Measurements from ENCODE around the gene SERPINB4.

GRCh38 chr18:63596964-63597363 is 47.1 kb downstream of the SERPINB4 start:
- no peak for TF ChIP-seq POLR2A (IDR thresholded peaks at IDR 0.05)
- TF ChIP-seq, protein P1, sequence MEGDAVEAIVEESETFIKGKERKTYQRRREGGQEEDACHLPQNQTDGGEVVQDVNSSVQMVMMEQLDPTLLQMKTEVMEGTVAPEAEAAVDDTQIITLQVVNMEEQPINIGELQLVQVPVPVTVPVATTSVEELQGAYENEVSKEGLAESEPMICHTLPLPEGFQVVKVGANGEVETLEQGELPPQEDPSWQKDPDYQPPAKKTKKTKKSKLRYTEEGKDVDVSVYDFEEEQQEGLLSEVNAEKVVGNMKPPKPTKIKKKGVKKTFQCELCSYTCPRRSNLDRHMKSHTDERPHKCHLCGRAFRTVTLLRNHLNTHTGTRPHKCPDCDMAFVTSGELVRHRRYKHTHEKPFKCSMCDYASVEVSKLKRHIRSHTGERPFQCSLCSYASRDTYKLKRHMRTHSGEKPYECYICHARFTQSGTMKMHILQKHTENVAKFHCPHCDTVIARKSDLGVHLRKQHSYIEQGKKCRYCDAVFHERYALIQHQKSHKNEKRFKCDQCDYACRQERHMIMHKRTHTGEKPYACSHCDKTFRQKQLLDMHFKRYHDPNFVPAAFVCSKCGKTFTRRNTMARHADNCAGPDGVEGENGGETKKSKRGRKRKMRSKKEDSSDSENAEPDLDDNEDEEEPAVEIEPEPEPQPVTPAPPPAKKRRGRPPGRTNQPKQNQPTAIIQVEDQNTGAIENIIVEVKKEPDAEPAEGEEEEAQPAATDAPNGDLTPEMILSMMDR (IDR thresholded peaks at IDR 0.05) = no peak
- no peak for TF ChIP-seq EP300 (IDR thresholded peaks at IDR 0.05)
- TF ChIP-seq POLR2AphosphoS5 (IDR thresholded peaks at IDR 0.05) = no peak

Data from suprapubic skin (tissue), 4 donors.